ENCODE measurements around the gene ANO10.
"Not testable (repeated sequence)": the region's sequence is repeated elsewhere in the genome, so short reads cannot be mapped to it uniquely, and the experiment has no call there.

DNA sequence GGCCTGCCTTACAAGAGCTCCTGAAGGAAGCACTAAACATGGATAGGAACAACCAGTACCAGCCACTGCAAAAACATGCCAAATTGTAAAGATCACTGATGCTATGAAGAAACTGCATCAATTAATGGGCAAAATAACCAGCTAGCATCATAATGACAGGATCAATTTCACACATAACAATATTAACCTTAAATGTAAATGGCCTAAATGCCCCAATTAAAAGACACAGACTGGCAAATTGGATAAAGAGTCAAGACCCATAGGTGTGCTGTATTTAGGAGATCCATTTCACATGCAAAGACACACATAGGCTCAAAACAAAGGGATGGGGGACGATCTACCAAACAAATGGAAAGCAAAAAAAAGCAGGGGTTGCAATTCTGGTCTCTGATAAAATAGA, 39.6 kb upstream of the ANO10 start:
- TF ChIP-seq CTCF (conservative IDR thresholded peaks at IDR 0.05; ENCODE audit: low read depth, low read length); EZH2 (IDR thresholded peaks at IDR 0.05; ENCODE audit: borderline replicate concordance, low read depth, low read length, poor library complexity, severe bottlenecking): not testable (repeated sequence)
